ENCODE data around the gene CNOT3. TPM values are rescaled to one million over a fixed set of nuclear protein-coding genes. Genes with fewer than 3 reads are reported as not detected.
"Not testable (repeated sequence)": the region's sequence is repeated elsewhere in the genome, so short reads cannot be mapped to it uniquely, and the experiment has no call there.

CNOT3 gene
- total RNA-seq (2014; rRNA removed; shearing (Covaris generic)), result 5.4 and 7.7 TPM in 2 replicates
- polyA plus RNA-seq (2015; cell fraction: cytosol; rRNA removed), result 33.3 and 34.2 TPM in 2 replicates
- 24.5 and 40.0 TPM in 2 replicates for polyA plus RNA-seq (2015; cell fraction: nucleus; rRNA removed)

DNA sequence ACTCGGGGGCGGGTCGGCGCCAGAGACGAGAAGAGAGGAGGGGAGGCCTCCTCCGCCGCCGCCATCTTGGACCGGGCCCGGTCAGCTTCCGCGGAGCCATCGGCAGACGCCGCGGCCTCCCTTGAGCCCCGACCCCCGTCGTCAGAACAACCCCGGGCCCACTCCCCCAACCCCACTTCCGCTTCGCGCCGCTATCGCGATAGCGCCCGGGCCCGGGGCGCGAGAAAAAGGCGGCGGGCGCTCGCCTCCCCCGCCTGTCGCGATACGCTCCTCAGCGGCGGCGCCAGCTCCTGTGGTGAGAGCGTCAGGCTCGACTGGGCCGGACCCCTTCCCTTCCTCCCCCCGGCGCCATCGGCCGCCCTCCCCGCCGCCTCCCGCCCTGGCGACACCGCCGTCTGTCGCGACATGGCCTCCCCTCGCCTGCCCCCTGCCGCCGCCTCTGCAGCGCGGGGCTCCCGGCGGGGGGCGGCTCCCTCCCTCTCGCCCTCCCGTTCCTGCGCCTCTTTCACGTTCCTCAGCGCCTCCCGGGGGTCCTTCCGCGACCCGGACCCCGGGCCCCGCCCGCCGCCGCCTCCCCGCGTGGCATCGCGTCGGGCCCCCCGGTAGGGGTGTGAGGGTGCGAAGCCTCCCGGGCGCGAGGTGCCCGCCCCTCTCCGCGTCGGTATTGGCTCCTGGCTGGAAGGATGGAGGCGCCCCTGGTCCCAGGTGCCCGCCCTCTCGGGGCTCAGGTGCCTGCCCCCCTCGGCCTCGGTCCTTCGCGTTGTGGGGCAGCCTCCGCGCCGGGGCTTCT, at the start of gene CNOT3:
Gene CNOT3, plus strand, starts transcription at position 64 of the 790 bp plus-strand sequence. CDS start 5,217 bp downstream, outside the sequence.
- DNase-seq (ENCODE audit: low read depth, low spot score), result no peak
- in situ Hi-C loops (cut with HindIII; ENCODE audit: low pct_unique_long_range_greater_than_20kb, low sequenced_read_pairs), result no loop called here

DNA sequence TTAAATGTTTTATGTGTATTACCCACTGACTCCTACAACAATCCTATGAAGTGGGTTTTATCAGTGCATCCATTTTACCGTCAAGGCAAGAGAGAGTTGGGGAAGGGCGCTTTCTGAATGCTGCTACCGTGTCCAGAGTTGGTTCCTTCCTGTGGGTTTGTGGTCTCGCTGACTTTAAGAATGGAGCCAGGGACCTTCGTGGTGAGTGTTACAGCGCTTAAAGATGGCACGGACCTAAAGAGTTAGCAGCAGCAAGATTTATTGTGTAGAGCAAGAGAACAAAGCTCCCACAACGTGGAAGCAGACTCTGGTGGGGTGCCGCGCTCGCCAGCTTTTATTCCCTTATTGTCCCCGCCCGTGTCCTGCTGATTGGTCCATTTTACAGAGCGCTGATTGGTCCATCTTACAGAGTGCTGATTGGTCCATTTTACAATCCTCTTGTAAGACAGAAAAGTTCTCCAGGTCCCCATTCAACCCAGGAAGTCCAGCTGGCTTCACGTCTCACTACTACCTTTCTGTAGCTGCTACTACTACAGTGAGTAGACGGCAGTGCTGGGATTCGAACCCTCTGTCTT, 43.0 kb upstream of the CNOT3 start:
- DNase-seq (ENCODE audit: low read depth, low spot score), result no peak
- in situ Hi-C loops (cut with HindIII; ENCODE audit: low pct_unique_long_range_greater_than_20kb, low sequenced_read_pairs), result no loop called here

DNA sequence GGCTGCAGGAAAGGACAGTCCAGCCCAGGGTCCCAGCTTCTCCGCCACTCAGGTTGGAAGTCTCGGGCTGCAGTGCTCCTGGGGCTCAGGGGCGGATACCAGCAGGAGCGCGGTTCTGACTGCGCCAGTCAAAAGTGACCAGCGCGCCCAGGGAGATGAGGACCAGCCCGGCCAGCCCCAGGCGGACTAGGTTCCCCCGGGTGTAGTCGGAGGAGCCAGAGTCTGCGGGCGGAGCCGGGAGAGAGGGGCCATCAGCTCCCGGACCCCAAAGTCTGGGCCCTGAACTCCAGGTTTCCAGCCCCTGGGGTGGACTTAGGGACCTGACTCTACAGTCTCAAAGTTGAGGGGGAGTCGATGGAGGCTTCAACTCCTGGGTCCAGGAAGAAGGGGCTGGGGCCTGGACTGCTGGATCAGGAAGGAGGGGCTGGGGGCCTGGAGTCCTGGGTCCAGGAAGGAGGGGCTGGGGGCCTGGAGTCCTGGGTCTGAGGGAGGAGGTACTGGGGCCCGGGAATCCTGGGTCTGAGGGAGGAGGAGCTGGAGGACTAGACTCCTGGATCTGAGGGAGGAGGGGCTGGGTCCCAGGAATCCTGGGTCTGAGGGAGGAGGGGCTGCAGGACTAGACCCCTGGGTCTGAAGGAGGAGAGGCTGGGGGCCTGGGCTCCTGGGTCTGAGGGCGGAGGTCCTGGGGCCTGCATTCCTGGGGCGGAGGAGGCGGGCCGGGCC, 42.3 kb upstream of the CNOT3 start:
- no peak for DNase-seq (ENCODE audit: low read depth, low spot score)
- in situ Hi-C loops (cut with HindIII; ENCODE audit: low pct_unique_long_range_greater_than_20kb, low sequenced_read_pairs), result no loop called here

DNA sequence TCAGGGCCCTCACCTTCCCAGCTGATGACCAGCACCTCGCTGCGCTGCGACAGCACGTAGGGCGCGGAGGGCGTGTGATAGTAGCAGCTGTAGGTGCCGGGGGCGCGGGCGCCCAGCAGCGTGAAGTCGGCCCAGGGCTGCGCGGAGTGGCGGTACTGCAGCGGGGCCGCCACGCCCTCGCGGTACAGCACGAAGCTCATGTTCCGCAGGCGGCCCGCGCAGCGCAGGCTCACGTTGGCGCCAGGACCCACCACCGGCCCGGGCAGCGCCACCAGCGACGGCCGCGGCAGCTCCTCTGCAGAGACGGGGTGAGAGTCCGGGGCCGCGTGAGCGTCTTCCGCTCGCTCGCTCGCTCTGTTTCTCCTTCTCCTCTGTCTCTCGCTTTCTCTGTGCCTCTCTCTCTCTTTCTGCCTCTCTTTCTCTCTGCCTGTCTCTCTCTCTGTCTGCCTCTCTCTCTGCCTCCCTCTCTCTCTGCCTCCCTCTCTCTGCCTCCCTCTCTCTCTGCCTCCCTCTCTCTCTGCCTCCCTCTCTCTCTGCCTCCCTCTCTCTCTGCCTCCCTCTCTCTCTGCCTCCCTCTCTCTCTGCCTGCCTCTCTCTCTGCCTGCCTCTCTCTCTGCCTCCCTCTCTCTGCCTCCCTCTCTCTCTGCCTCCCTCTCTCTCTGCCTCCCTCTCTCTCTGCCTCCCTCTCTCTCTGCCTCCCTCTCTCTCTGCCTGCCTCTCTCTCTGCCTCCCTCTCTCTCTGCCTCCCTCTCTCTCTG, 41.5 kb upstream of the CNOT3 start:
- in situ Hi-C loops (cut with HindIII; ENCODE audit: low pct_unique_long_range_greater_than_20kb, low sequenced_read_pairs); DNase-seq (ENCODE audit: low read depth, low spot score): not testable (repeated sequence)

DNA sequence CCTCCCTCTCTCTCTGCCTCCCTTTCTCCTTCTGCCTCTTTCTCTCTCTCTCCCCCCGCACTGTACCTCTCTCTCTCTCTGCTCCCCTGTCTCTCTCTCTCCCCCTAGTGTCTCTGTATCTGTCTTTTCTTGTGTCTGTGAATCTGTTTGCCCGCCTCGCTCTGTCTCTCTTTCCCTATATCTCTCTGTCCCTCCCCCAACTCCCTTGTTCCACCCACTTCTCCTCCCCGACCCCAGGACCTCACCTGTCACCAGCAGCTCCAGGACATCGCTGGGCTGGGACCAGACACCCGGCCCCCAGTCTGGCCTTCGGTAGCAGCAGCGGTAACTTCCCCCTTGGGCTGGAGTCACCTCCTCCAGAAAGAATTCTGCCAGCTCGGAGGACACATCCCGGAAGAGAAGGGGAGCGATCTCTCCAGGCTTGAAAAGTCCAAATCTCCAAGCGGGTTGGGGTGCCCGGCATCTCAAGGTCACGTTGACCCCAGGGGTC, 40.9 kb upstream of the CNOT3 start:
- peak; percentile 36 for DNase-seq (ENCODE audit: low read depth, low spot score)
- in situ Hi-C loops (cut with HindIII; ENCODE audit: low pct_unique_long_range_greater_than_20kb, low sequenced_read_pairs), result no loop called here

DNA sequence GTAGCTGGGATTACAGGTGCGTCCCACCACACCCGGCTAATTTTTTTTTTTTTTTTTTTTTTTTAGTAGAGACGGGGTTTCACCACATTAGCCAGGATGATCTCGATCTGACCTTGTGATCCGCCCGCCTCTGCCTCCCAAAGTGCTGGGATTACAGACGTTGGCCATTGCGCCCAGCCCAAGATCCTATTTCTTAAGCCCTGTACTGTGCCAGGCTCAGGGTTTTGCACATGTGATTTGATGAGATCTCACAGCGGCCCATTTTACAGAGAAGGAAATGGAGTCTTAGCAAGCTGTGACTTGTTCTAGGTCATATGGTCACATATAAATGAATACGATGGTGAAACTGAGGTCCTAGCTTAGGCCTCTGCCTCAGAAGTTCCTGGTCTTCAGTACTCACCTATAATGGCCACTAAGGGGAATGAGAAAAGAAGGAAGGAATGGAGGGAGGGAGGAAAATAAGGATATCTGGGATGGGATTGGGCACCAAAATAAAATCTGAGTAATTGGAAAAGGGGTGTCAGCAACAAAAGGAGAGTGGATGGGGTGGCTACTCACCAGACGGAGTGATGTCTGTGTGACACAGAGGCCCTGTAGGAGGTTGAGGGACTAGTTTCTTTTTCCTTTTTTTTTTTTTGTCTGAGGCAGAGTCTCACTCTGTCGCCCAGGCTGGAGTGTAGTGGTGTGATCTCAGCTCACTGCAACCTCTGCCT, 38.2 kb upstream of the CNOT3 start:
- no peak for DNase-seq (ENCODE audit: low read depth, low spot score)
- in situ Hi-C loops (cut with HindIII; ENCODE audit: low pct_unique_long_range_greater_than_20kb, low sequenced_read_pairs), result no loop called here

DNA sequence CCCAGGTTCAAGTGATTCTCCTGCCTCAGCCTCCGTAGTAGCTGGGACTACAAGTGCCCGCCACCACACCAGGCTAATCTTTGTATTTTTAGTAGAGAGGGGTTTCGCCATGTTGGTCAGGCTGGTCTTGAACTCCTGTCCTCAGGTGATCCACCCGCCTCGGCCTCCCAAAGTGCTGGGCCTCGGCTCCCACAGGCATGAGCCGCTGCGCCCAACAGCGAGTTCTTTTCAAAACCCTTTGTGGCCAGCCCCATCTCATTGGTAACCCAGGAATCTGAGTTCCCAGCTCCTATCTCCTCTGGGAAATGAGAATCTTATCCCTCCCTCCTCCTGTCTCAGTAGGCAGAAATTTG, 37.7 kb upstream of the CNOT3 start:
- in situ Hi-C loops (cut with HindIII; ENCODE audit: low pct_unique_long_range_greater_than_20kb, low sequenced_read_pairs); DNase-seq (ENCODE audit: low read depth, low spot score): not testable (repeated sequence)

DNA sequence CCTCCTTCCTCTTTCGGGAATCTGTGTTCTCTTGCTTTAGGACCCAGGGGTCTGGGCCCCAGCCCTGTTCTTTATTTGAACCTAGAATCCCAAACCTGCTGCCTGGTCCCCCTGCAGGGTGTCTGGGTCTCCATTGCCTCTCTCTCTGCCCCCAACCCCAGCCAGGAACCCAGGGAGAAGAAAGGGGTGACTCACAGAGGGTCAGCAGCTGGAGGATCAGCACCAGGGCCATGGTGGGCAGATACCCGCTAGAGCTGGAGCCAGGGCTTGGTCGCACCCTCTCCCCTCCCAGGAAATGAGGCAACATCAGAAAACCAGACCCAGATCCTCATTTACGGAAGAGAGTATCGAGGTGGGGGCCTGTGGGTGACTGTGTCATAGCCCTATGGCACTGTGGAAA, 37.0 kb upstream of the CNOT3 start, which contains the start of gene OSCAR:
Gene OSCAR, minus strand, starts transcription at position 243 of the 400 bp plus-strand sequence. Its CDS starts 11 bp downstream, at position 232.
- DNase-seq (ENCODE audit: low read depth, low spot score), result no peak
- in situ Hi-C loops (cut with HindIII; ENCODE audit: low pct_unique_long_range_greater_than_20kb, low sequenced_read_pairs), result no loop called here

DNA sequence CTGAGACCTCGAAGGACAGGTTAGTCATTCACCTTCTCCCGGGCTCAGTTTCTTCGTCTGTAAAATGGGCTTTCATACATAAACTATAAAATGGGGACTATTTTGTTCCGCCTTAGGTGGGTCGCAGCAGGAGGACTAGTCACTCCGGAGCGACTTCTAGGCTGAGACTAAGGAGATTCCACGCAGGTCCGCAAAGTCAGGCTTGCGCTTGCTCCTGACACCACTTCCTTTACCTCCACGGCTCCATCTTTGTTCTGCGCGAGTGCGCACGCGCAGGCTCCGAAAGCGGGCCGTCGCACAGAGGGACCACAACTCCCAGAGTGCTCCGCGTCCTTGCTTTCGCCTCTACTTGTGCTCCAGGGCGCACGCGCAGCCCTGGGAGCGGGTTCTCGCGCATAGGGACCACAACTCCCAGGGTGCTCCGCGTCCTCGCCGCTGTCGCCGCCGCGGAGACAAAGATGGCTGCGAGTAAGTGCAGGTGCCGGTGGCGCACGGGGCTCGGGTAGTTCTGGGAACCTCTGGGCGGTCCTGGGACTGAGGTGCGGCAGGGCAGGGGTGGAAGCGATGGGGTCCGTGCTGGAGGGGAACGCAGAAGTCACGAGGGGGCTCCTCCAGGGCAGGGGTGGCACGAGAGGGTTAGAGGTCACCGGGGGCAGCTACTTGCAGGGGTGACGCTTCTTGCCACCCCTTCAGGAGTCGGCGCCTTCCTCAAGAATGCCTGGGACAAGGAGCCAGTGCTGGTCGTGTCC, 35.0 kb upstream of the CNOT3 start, which contains the start of gene NDUFA3:
Gene NDUFA3, plus strand, starts transcription at position 435 of the 749 bp plus-strand sequence. Its CDS starts 24 bp downstream, at position 459.
- peak; percentile 98 for DNase-seq (ENCODE audit: low read depth, low spot score)
- in situ Hi-C loops (cut with HindIII; ENCODE audit: low pct_unique_long_range_greater_than_20kb, low sequenced_read_pairs), result no loop called here

DNA sequence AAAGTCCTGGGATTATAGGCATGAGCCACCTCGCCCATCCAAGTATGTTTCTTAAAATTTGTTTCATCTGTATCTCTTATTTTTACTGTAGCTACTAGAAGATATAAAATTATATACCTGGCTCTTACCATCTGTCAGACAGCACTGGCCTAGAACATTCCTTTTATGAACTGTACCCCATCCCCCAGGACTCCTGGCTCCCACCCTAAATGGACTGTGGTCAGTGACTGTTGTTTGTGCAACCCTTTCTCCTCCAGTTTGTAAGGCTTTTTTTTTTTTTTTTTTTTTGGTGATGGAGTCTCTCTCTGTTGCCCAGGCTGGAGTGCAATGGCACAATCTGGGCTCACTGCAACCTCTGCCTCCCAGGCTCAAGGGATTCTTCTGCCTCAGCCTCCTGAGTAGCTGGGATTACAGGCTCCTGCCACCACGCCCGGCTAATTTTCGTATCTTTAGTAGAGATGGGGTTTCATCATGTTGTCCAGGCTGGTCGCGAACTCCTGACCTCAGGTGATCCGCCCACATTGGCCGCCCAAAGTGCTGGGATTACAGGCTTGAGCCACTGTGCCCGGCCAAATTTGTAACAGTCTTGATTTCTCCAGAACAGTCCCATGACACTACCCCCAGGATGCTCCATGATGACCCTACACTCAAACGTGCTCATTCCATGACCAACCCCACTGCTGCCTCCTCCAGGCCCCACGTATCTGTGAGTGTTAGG, 32.4 kb upstream of the CNOT3 start:
- no peak for DNase-seq (ENCODE audit: low read depth, low spot score)
- in situ Hi-C loops (cut with HindIII; ENCODE audit: low pct_unique_long_range_greater_than_20kb, low sequenced_read_pairs), result no loop called here

DNA sequence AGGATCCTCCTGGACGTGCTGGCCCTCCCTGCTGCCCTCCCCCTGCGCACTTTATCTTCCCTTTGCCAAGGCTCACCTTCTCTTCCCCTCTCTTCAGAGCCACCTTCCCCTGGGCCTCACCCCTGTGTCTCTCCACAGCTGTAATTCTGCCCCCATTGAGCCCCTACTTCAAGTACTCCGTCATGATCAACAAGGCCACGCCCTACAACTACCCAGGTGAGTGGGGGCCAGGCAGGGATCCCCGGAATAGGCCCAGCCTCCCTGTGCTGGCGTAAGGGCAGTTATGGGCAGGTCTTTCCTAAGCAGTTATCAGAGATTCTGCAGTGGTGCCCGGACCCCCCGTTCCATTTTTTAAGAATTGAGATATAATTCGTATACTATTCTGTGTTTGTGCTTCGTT, 31.8 kb upstream of the CNOT3 start:
- DNase-seq (ENCODE audit: low read depth, low spot score), result no peak
- in situ Hi-C loops (cut with HindIII; ENCODE audit: low pct_unique_long_range_greater_than_20kb, low sequenced_read_pairs), result no loop called here

DNA sequence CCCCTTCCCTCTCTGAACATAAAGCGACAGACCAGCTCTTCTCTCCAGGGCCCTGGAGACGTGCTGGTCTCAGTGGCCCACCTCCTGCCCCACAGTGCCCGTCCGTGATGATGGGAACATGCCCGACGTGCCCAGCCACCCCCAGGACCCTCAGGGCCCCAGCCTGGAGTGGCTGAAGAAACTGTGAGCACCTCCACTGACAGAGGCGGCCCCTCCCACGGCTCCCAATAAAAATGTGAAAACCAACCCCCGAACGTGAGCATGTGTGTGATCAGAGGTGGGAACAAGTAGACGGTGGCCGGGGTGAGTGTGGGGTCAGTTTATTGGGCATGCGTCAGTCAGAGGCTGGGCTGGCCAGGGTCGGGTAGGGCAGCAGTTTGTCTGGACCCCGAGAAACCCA, 30.8 kb upstream of the CNOT3 start:
- DNase-seq (ENCODE audit: low read depth, low spot score), result no peak
- in situ Hi-C loops (cut with HindIII; ENCODE audit: low pct_unique_long_range_greater_than_20kb, low sequenced_read_pairs), result no loop called here

DNA sequence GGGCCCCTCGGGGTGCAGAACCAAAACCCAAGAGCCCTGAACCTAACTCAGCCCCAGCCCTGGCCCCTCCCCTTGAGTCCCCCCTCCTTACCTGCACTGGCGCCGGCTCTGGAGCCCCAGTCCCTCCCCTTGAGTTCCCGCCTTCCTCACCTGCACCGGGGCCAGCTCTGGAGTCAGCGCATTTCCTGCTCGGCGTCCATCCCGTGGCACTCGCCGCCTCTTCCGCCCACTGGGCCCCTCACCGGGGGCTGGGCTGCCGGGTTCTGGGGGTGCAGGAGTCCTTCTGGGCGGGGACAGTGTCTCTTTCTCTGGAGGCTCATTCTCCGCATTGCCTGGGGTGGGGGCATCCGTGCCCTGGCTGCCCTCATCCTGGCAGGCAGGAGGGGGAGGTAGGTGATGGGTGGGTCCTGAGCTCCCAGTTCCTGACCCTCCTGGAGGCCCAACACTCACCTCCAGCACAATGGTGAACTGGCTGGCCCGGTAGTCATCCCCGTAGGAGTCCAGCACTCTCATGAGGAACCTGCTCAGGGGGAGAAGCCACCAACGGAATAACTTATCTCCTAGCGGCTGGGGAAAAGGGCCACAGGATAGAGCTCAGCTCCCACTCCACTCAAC, 29.6 kb upstream of the CNOT3 start:
- no peak for DNase-seq (ENCODE audit: low read depth, low spot score)
- in situ Hi-C loops (cut with HindIII; ENCODE audit: low pct_unique_long_range_greater_than_20kb, low sequenced_read_pairs), result no loop called here

DNA sequence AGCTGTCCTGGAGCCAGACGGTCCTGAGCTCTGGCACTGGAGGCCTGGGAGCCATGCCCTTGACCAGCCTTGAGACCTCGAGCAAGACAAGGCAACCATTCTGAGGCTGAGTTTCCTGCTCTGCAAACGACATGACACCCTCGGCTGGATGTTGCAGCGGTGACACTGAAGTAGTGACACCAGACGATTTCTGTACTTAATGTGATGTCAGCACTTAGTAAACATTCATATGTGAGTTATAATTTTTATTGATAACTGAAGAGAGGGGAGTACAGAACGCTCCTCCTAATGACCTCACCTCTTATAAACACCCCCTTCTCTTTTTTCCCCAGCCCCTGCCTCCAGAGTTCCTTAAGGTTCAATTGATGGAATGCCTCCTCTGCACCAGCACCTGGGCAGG, 29.1 kb upstream of the CNOT3 start:
- DNase-seq (ENCODE audit: low read depth, low spot score), result no peak
- in situ Hi-C loops (cut with HindIII; ENCODE audit: low pct_unique_long_range_greater_than_20kb, low sequenced_read_pairs), result no loop called here

DNA sequence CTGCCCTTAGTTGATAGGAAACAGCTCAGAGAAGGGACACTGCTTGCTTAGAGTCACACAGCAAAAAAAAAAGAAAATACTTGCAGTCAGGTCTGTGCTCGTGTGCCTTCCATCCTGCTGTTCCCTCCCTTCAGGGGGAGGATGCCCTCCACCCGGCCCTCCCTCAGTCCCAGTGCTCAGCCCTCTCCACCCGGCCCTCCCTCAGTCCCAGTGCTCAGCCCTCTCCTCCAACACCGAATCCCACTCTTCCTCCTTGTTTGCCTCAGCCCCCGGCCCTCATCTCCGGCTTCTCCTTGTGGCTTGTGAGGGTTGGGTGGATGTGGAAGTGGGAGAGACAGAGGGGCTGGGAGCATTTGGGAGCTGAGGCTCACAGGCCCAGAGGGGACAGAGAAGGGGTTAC, 27.9 kb upstream of the CNOT3 start:
- no peak for DNase-seq (ENCODE audit: low read depth, low spot score)
- in situ Hi-C loops (cut with HindIII; ENCODE audit: low pct_unique_long_range_greater_than_20kb, low sequenced_read_pairs), result no loop called here

Measured in SK-MEL-5 (cell line).